Activated B cell treated with CpG ODN at 0.5 μM for 24 hours (primary cell): ENCODE data around the gene ITGBL1. TPM values are rescaled to one million over a fixed set of nuclear protein-coding genes. Genes with fewer than 3 reads are reported as not detected.

Source experiments
- ATAC-seq: fragments of 200-7000 bp; cut with Tn5 transposase; one replicate; pipeline ENCODE4 v1.10.0; 2021; ENCODE audit warnings: low read depth, mild to moderate bottlenecking, moderate library complexity
- CTCF ChIA-PET: fragments of 350-600 bp; sonication (Branson Sonifier 250); formaldehyde crosslinking; loops from one replicate; lab custom pipeline; 2021; ENCODE audit warnings: antibody characterized with exemption; lab: Charles Lee
- POLR2A ChIA-PET: fragments of 350-600 bp; sonication (Branson Sonifier 250); formaldehyde crosslinking; loops from one replicate; lab custom pipeline; 2021; ENCODE audit warnings: antibody characterized with exemption; lab: Charles Lee
- DNase-seq: peaks from one replicate; pipeline ENCODE4 v3.0.0; 2022
- H3K27ac Mint-ChIP-seq: one replicate; pipeline ENCODE4 v1.8.0; 2020; ENCODE audit warnings: mixed read lengths
- H3K27me3 Mint-ChIP-seq: one replicate; pipeline ENCODE4 v1.8.0; 2021; ENCODE audit warnings: mixed read lengths
- H3K36me3 Mint-ChIP-seq: one replicate; pipeline ENCODE4 v1.8.0; 2021; ENCODE audit warnings: low read depth, mixed read lengths
- H3K4me1 Mint-ChIP-seq: one replicate; pipeline ENCODE4 v1.8.0; 2021; ENCODE audit warnings: mixed read lengths
- H3K4me3 Mint-ChIP-seq: one replicate; pipeline ENCODE4 v1.8.0; 2020; ENCODE audit warnings: mild to moderate bottlenecking, mixed read lengths
- H3K9me3 Mint-ChIP-seq: one replicate; pipeline ENCODE4 v1.8.0; 2020; ENCODE audit warnings: mixed read lengths
- CTCF ChIP-seq: fragments of 200-600 bp; IDR thresholded peaks from one replicate; pipeline ENCODE4 v1.8.0; 2022; ENCODE audit warnings: antibody characterized with exemption, mild to moderate bottlenecking
- intact Hi-C: fragments of 100-400 bp; cut with micrococcal nuclease; formaldehyde crosslinking; loops from one replicate; pipeline ENCODE4 v1.15.1; 2024
- total RNA-seq: library from RNA; stranded (reverse); gene quantifications from 2 replicates; pipeline ENCODE4 v1.2.3, GENCODE V29; 2022

Gene ITGBL1
- total RNA-seq, 1 donor from 2014 or later = not detected

- intact Hi-C loops = no loop called here
- Mint-ChIP-seq H3K9me3 (no peaks in the 10 kb centered on the region), H3K4me3 (no peak overlapping the region), H3K27ac (no peak overlapping the region), H3K27me3 (no peaks in the 10 kb centered on the region), H3K36me3 (no peaks in the 10 kb centered on the region), H3K4me1 (no peaks in the 10 kb centered on the region)
- ATAC-seq (no peak), DNase-seq (no peak)
- ChIA-PET CTCF (no interaction called here), POLR2A (no interaction called here)
- TF ChIP-seq CTCF = no peak
Observed at GRCh38 chr13:101726681-101727080, 274.2 kb downstream of the ITGBL1 start.

DNA sequence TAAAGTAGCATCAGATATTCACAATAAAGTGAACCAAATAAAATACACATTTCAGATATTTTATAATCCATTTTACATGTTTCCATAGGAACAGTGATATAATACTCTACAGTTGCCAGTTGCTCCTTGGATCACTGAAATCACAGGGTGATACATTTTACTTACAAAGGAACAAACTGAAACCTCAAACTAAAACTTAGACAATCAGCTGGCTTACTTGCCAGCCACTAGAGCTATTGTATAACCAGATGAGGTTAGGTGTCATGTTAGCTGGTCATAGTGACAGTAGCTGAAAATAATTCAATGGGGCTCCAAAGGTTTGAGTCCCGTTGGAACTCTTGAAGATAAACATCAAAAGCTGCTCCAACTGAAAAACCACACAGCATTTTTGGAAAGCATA is 274.6 kb downstream of the ITGBL1 start:
- H3K36me3 Mint-ChIP-seq = no peaks in the 10 kb centered on the region
- POLR2A ChIA-PET = no interaction called here
- H3K4me1 Mint-ChIP-seq = no peaks in the 10 kb centered on the region
- intact Hi-C loops = no loop called here
- H3K27ac Mint-ChIP-seq = no peak overlapping the region
- ATAC-seq (no peak), DNase-seq (no peak)
- H3K9me3 Mint-ChIP-seq = no peaks in the 10 kb centered on the region
- CTCF ChIA-PET = no interaction called here
- H3K27me3 Mint-ChIP-seq = no peaks in the 10 kb centered on the region
- H3K4me3 Mint-ChIP-seq = no peak overlapping the region
- TF ChIP-seq CTCF = no peak

DNA sequence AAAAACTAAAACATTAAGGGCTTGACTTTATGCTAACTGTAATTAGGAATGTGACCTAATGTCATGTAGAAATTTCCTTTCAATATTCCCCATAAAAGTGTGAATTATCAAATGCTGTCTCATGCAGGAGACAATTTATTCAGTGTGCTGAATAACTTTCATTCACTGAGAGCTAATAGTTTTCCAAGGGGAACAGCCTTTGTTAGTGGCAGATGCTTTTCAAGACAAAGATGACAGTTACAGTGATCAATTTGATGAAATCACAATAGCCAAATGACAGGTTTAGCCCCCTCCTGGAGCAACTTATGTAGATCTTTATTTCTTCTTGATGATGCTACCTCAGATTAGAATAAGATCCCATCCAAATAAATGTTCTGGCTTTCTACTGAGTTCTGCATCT is 275.5 kb downstream of the ITGBL1 start:
- H3K4me3 Mint-ChIP-seq = no peak overlapping the region
- no peaks in the 10 kb centered on the region for H3K36me3 Mint-ChIP-seq
- no peaks in the 10 kb centered on the region for H3K27me3 Mint-ChIP-seq
- no peak overlapping the region for H3K27ac Mint-ChIP-seq
- no peak for DNase-seq
- POLR2A ChIA-PET = no interaction called here
- CTCF ChIA-PET = no interaction called here
- no peaks in the 10 kb centered on the region for H3K4me1 Mint-ChIP-seq
- intact Hi-C loops = no loop called here
- ATAC-seq = no peak
- TF ChIP-seq CTCF = no peak
- no peaks in the 10 kb centered on the region for H3K9me3 Mint-ChIP-seq

- intact Hi-C loops = no loop called here
- no peaks in the 10 kb centered on the region for H3K4me1 Mint-ChIP-seq
- H3K27ac Mint-ChIP-seq = no peak overlapping the region
- no peak for ATAC-seq
- TF ChIP-seq CTCF = no peak
- POLR2A ChIA-PET = no interaction called here
- H3K27me3 Mint-ChIP-seq = no peaks in the 10 kb centered on the region
- H3K4me3 Mint-ChIP-seq = no peak overlapping the region
- CTCF ChIA-PET = no interaction called here
- no peaks in the 10 kb centered on the region for H3K9me3 Mint-ChIP-seq
- no peak for DNase-seq
- no peaks in the 10 kb centered on the region for H3K36me3 Mint-ChIP-seq
Observed at GRCh38 chr13:101728615-101729014, 276.1 kb downstream of the ITGBL1 start.

GRCh38 chr13:101730420-101731000 is 278.0 kb downstream of the ITGBL1 start:
- CTCF ChIA-PET = no interaction called here
- TF ChIP-seq CTCF = no peak
- H3K36me3 Mint-ChIP-seq = no peaks in the 10 kb centered on the region
- no peak for ATAC-seq
- no peaks in the 10 kb centered on the region for H3K27me3 Mint-ChIP-seq
- DNase-seq = no peak
- H3K27ac Mint-ChIP-seq = no peak overlapping the region
- POLR2A ChIA-PET = no interaction called here
- no peak overlapping the region for H3K4me3 Mint-ChIP-seq
- no peaks in the 10 kb centered on the region for H3K9me3 Mint-ChIP-seq
- H3K4me1 Mint-ChIP-seq = no peaks in the 10 kb centered on the region
- intact Hi-C loops = no loop called here
